ENCODE results near the gene LRRC27.
"Not testable (repeated sequence)": the region's sequence is repeated elsewhere in the genome, so short reads cannot be mapped to it uniquely, and the experiment has no call there.

The LRRC27 gene

GRCh38 chr10:132376394-132376851, 44.4 kb downstream of the LRRC27 start:
- no peak for DNase-seq

DNA sequence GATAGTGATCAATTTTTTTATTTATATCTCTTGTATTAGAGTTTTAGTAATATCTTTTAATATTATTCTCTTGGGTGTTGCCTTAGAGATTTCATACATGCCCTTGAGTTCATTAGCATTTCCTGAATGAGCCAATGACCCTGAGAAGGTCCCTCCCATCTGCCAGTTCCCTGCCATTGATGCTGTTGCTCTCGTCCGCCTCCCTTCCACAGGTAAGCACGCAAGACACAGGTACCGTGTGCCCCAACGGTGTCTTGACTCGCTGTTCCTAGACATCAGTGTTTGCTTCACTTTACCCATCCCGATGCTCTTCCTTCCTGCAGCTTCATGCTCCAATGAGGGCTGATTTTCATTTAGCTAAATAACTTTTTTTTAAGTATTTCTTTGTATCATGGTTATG, 45.3 kb downstream of the LRRC27 start:
- DNase-seq, result no peak

GRCh38 chr10:132379026-132379425, 47.0 kb downstream of the LRRC27 start:
- not testable (repeated sequence) for DNase-seq

GRCh38 chr10:132380986-132381385, 49.0 kb downstream of the LRRC27 start:
- not testable (repeated sequence) for DNase-seq

GRCh38 chr10:132381741-132382140, 49.7 kb downstream of the LRRC27 start:
- DNase-seq, result no peak

DNA sequence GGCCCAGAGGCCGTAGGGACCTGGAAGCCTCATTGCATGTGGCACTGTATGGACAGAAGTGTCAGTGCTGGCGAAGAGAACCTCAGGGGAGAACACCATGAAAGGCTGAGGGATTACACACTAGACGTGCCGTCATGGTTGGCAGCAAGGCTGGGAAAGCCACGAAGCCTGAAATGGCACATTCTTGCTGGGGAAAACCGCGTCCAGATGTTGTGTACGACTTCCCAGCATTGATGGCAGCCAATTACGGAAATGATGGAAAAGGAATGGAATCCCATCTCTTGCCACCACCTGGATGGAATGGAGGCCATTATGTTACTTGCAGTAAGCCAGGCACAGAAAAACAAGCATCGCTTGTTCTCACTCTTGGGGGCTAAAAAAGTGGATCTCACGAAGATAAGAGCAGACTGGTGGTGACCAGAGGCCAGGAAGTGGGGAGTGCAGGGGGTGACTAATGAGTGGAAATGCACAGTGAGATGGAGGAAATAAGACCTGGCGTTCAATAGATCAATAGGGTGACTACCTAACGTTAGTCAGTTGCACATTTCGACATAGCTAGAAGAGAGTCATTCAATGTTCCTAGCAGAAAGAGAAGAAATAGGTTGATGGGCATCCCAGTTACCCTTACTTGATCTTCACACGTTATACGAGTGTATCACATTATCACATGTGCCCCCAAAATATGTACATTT, 50.4 kb downstream of the LRRC27 start:
- DNase-seq, result no peak

GRCh38 chr10:132383101-132383500, 51.1 kb downstream of the LRRC27 start:
- no peak for DNase-seq

DNA sequence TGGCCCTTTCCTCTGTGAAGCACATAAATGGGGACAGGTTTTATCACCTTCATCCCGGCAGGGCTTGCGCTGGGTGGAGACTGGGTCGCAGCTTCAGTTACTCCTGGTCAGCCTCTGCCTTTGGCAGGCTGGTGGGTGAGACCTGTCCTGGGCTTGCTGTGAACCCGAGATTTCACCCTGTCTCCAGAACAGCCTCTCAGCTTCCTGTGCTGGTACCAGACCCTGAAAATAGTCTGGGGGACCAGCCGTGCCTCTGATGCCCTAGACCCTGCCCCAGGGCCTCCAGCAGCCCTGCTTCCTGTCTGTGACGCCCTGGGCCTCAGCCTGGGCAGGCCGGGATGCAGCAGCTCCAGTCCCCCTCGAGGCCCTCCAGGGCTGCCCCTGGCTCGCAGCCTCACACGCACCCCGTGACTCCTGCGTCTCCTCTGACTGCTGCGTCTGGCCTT, 51.8 kb downstream of the LRRC27 start:
- no peak for DNase-seq

- DNase-seq, result no peak
Observed at GRCh38 chr10:132384618-132385388, 52.8 kb downstream of the LRRC27 start.

GRCh38 chr10:132385389-132385667, 53.3 kb downstream of the LRRC27 start:
- no peak for DNase-seq

DNA sequence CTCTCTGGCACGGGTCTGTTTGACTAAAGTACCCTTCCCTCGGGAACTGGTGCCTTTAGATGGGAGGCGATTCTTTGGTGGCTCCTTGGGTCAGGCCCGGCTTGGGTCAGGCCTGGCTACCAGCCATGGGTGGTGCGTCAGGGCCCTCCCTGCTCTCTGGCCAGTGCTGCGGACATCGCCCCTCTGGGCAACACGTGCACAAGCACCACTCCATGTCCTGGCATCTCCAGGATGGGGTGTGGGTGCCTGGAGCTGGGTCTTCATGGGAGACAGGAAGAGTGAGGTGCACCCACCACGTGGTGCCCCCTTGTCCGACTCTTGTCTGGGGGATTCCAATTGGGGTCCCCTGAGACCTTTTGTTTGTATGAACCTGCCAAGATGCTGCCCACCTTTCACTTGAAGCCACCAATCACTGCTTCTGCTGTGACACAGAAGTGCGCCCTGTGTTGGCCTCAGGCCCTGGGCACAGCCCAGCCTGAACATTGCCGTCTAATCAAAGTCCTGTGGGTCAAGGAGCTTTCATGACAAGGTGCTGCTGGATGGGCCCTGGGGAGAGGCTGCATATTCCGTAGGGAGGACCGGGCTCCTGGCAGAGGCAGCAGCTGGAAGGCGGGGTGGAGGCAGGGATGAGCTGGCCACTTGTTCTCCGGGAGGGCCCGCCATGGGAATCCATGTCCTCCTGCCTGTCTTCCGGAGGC, 53.9 kb downstream of the LRRC27 start:
- DNase-seq, result no peak

- DNase-seq, result no peak
Observed at GRCh38 chr10:132386419-132386831, 54.4 kb downstream of the LRRC27 start.

GRCh38 chr10:132386896-132387295, 54.9 kb downstream of the LRRC27 start:
- DNase-seq, result not testable (repeated sequence)

DNA sequence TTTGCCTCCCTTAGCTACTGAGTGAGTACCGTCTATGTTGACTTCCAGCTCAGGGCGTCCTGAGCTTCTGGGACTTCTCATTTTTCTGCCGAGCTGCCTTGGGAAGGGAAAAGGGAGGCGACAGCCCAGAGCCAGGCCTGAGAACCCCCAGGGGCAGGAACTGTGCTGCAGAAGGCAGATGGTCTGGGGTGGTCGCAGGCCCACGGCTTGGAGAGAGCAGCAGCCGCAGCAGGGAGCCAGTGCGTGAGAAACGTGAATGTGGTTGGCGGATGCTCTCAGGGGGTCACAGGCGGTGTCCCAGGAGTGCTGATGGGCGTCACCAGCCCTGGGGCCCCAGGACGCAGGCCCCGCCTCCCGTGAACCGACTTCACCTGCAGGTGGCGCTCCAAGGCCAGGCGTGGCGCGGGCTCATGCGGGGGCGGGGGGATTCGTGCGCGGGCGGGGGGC, 55.8 kb downstream of the LRRC27 start:
- DNase-seq, result no peak

GRCh38 chr10:132388891-132389432, 57.0 kb downstream of the LRRC27 start:
- no peak for DNase-seq

DNA sequence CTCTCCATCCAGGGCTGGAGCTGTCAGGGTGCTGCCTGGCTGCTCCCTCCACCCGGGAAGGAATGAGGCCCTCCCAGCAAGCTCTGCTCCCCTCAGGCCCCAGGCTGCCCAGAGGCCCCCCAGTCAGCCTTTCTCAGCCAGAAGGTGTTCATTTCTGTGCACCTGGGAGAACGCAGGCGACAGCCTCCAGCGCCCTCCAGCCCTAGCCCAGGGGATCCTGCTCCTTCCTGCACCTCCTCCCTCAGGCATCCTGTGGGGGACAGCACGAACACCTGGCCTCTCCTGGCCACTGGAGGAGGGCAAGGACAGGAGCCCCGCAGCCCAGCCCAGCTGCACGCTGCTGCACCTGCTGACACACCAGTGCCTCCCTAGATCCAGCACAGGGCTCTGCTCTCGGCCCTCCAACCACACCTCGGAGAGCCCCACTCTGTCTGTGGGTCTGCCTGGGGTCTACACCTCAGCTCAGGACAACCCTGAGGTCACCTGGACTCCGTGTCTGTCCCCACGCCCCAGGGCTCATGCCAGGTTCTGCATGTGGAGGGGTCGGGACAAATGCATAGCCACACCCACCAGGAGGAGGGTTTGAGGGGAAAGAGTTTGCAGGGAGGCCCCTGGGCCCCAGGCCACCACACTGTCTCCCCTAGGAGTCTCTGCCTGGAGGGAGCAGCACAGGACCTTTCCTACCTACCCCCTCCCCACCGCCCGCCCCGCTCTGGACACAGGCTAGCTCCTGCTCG, 57.6 kb downstream of the LRRC27 start:
- DNase-seq, result no peak

- no peak for DNase-seq
Observed at GRCh38 chr10:132390170-132390920, 58.4 kb downstream of the LRRC27 start.

- no peak for DNase-seq
Observed at GRCh38 chr10:132390921-132391675, 59.1 kb downstream of the LRRC27 start.

DNA sequence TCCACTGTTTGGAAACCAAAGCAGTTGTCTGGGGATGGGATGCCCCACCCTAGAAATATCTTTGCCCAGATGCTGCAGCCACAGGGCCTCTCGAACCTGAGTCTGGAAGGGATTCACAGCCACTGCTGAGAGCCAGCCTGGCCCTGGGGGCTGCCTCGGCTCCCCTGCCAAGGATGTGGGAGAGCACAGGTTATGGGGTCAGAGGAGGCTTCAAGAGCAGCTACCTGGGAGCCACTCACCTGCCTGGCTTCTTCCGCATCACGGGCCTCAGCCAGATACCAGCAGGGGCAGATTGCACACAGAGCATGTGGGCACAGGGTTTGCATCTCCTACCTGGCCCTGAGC, 59.7 kb downstream of the LRRC27 start:
- no peak for DNase-seq

- DNase-seq, result no peak
Observed at GRCh38 chr10:132392184-132392800, 60.3 kb downstream of the LRRC27 start.

Measured in GF-D8 (cell line).